Suprapubic skin (tissue), 3 donors: ENCODE results near the gene SNRPA.

Source experiments
- CTCF ChIP-seq, 2 donors: fragments of 200-600 bp in 1 of 2; fragments of 450-650 bp in 1 of 2; sonication (generic) in 1 of 2; IDR thresholded peaks; one replicate each; pipeline ENCODE4 v1.5.1; 2016 to 2019; ENCODE audit warnings: antibody characterized with exemption in 2 of 2, mild to moderate bottlenecking in 1 of 2, moderate library complexity in 1 of 2
- EP300 ChIP-seq: sonication (generic); formaldehyde crosslinking; IDR thresholded peaks from one replicate; pipeline ENCODE4 v1.6.1; 2017; ENCODE audit warnings: antibody characterized with exemption
- POLR2A ChIP-seq, 2 donors: fragments of 450-650 bp; IDR thresholded peaks; one replicate each; pipeline ENCODE4 v1.6.1; 2017; ENCODE audit warnings: antibody characterized with exemption in 2 of 2, mild to moderate bottlenecking in 2 of 2, moderate library complexity in 2 of 2

- TF ChIP-seq CTCF (IDR thresholded peaks at IDR 0.05) = no peak
- no peak for TF ChIP-seq POLR2A (IDR thresholded peaks at IDR 0.05)
- no peak for TF ChIP-seq EP300
Measured at GRCh38 chr19:40811478-40812341, 60.7 kb downstream of the SNRPA start.
